ENCODE measurements around the gene TRPM8.

GRCh38 chr2:233996461-233996860, 79.3 kb downstream of the TRPM8 start:
- TF ChIP-seq CTCF (IDR thresholded peaks at IDR 0.05) (no peak), ZFX (IDR thresholded peaks at IDR 0.05; ENCODE audit: borderline replicate concordance) (no peak)

Measured in 22Rv1 (cell line).